HL-60 (cell line): ENCODE measurements around the gene EPHA6.

Experiments
- DNase-seq, 2 experiments: peaks; one replicate each; pipeline ENCODE4 v3.0.0-alpha.2; 2010 to 2020; ENCODE audit warnings: low read depth in 1 of 2, low spot score in 1 of 2
- H3K27ac ChIP-seq: fragments of 250-450 bp; sonication (Bioruptor Pico); replicated peaks from 2 replicates; pipeline ENCODE4 v1.5.1; 2020; ENCODE audit warnings: mild to moderate bottlenecking, moderate library complexity
- H3K27me3 ChIP-seq: fragments of 250-450 bp; sonication (Bioruptor Pico); 2 replicates; pipeline ENCODE4 v1.5.1; 2021; ENCODE audit warnings: mild to moderate bottlenecking, moderate library complexity; ENCODE audit not compliant: insufficient read depth, poor library complexity, severe bottlenecking
- H3K4me3 ChIP-seq: replicated peaks from 2 replicates; pipeline ENCODE4 v1.5.1; 2011; ENCODE audit warnings: mild to moderate bottlenecking, control low read depth, low read length; ENCODE audit not compliant: insufficient read depth
- CTCF ChIP-seq: IDR thresholded peaks from one replicate; pipeline ENCODE4 v1.5.1; 2011; ENCODE audit warnings: low read length, control low read depth, inconsistent platforms; ENCODE audit not compliant: insufficient read depth
- GABPA ChIP-seq: IDR thresholded peaks from 2 replicates; pipeline ENCODE4 v1.6.1; 2012; ENCODE audit warnings: low read depth
- POLR2AphosphoS5 ChIP-seq: IDR thresholded peaks from 2 replicates; pipeline ENCODE4 v1.6.1; 2012; ENCODE audit warnings: low read depth
- REST ChIP-seq: IDR thresholded peaks from 2 replicates; pipeline ENCODE4 v1.6.1; 2012; ENCODE audit warnings: low read depth; ENCODE audit not compliant: insufficient replicate concordance
- SPI1 ChIP-seq: IDR thresholded peaks from 2 replicates; pipeline ENCODE4 v1.6.1; 2012; ENCODE audit warnings: low read depth, mild to moderate bottlenecking, borderline replicate concordance

The EPHA6 gene

GRCh38 chr3:97662264-97662663, 847.9 kb downstream of the EPHA6 start:
- Histone ChIP-seq H3K27ac (no peak overlapping the region), H3K4me3 (no peak overlapping the region), H3K27me3 (no peaks in the 10 kb centered on the region)
- DNase-seq = no peak
- TF ChIP-seq POLR2AphosphoS5 (no peak), REST (no peak), CTCF (no peak), SPI1 (no peak), GABPA (no peak)

DNA sequence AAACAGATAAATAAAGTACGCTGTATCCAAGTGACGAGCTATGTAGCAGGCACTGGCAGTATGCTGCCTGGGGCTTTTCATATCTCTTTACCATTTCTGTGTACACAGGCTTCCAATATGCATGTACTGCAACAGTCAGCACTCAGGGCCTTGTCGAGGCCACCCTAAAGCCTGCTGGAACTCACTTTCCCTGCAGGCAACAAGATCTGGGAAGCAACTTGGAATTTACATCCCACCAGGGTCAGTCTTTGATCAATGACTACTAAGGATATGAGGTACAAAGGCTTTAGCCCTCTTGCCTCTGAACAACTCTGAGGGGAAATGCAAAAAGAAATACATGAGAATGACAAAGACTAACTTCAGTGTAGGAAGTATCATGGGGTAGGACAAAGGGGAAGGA, 848.4 kb downstream of the EPHA6 start:
- TF ChIP-seq SPI1 (no peak), REST (no peak), CTCF (no peak)
- DNase-seq = no peak
- no peaks in the 10 kb centered on the region for H3K27me3 ChIP-seq
- H3K4me3 ChIP-seq = no peak overlapping the region
- no peak overlapping the region for H3K27ac ChIP-seq

- Histone ChIP-seq H3K27me3 (no peaks in the 10 kb centered on the region), H3K27ac (no peak overlapping the region), H3K4me3 (no peak overlapping the region)
- TF ChIP-seq CTCF (no peak), GABPA (no peak), REST (no peak), POLR2AphosphoS5 (no peak), SPI1 (no peak)
- DNase-seq = no peak
These were observed 851.5 kb downstream of the EPHA6 start for GRCh38 chr3:97665896-97666295.
